Esophagus squamous epithelium (tissue), 5 donors: ENCODE data around the gene DNM2. TPM values are rescaled to one million over a fixed set of nuclear protein-coding genes. Genes with fewer than 3 reads are reported as not detected.

Experiments used
- DNase-seq: peaks from one replicate; lab custom pipeline; 2025; lab: John Stamatoyannopoulos, UW
- H3K27ac ChIP-seq, 4 donors: fragments of 200-600 bp; sonication (generic); one replicate each; pipeline ENCODE4 v1.5.1; 2016 to 2019; ENCODE audit warnings: mild to moderate bottlenecking in 1 of 4
- H3K27me3 ChIP-seq, 4 donors: fragments of 200-600 bp; sonication (generic); 1 replicate in 3 of 4; 2 replicates in 1 of 4; pipeline versions ENCODE4 v1.5.1 to v1.6.0; 2017 to 2021; ENCODE audit warnings: antibody characterized with exemption in 1 of 4
- H3K36me3 ChIP-seq, 3 donors: fragments of 200-600 bp; sonication (generic); one replicate each; pipeline ENCODE4 v1.5.1; 2016 to 2019
- H3K4me1 ChIP-seq, 3 donors: fragments of 200-600 bp; sonication (generic); one replicate each; pipeline ENCODE4 v1.5.1; 2017 to 2019
- H3K4me3 ChIP-seq, 4 donors: fragments of 200-600 bp; sonication (generic); 1 replicate in 3 of 4; 2 replicates in 1 of 4; pipeline ENCODE4 v1.5.1; 2016 to 2019; ENCODE audit warnings: mild to moderate bottlenecking in 2 of 4, moderate library complexity in 1 of 4
- H3K9me3 ChIP-seq, 3 donors: fragments of 200-600 bp; sonication (generic); one replicate each; pipeline ENCODE4 v1.5.1; 2016 to 2019
- CTCF ChIP-seq, 6 experiments: fragments of 450-650 bp in 4 of 6; fragments of 200-600 bp in 2 of 6; sonication (generic) in 2 of 6; IDR thresholded peaks; one replicate each; pipeline ENCODE4 v1.5.1; 2016 to 2019; ENCODE audit warnings: antibody characterized with exemption in 6 of 6, mild to moderate bottlenecking in 4 of 6, moderate library complexity in 4 of 6
- POLR2A ChIP-seq, 4 donors: fragments of 450-650 bp; IDR thresholded peaks; one replicate each; pipeline ENCODE4 v1.6.1; 2017; ENCODE audit warnings: antibody characterized with exemption in 4 of 4, mild to moderate bottlenecking in 4 of 4, moderate library complexity in 3 of 4
- WGBS, 2 donors: methylation state at CpG; one replicate each; pipeline ENCODE4 v1.1.5; 2018; 5-methylcytosine and 5-hydroxymethylcytosine counted together
- intact Hi-C: fragments of 100-400 bp; cut with DNase I; formaldehyde crosslinking; loops from one replicate; pipeline ENCODE4 v1.15.0; 2022
- total RNA-seq, 4 donors: library from RNA; depleted of rRNA; stranded (reverse); fragments of >200 nt; gene quantifications; one replicate each; pipeline ENCODE4 v1.1.0, GENCODE V29; 2016
- donor health status: DM: yes; HTN: yes; CAD: no.

The DNM2 gene
- total RNA-seq, 4 donors from 2014 or later: 79.9 to 138 (median 102) TPM

GRCh38 chr19:10830931-10831779, 113.3 kb downstream of the DNM2 start:
- TF ChIP-seq CTCF (IDR thresholded peaks at IDR 0.05) (no peak), POLR2A (IDR thresholded peaks at IDR 0.05) (no peak)
- H3K9me3 ChIP-seq: no peaks in the 10 kb centered on the region
- no peak overlapping the region for H3K4me3 ChIP-seq
- intact Hi-C loops: no loop called here
- H3K4me1 ChIP-seq: peaks cover 0 to 11% (median 3%) of the 10 kb centered on the region in 3 donors
- no peak for DNase-seq
- WGBS, 2 donors: 76 to 100% methylated on average over 3 to 7 of the region's 33 CpGs
- H3K27ac ChIP-seq: no peak overlapping the region
- no peaks in the 10 kb centered on the region for H3K27me3 ChIP-seq
- peaks cover 9 to 85% (median 21%) of the 10 kb centered on the region in 3 donors for H3K36me3 ChIP-seq

- Histone ChIP-seq H3K27ac (no peak overlapping the region), H3K36me3 (peaks cover 0 to 74% (median 13%) of the 10 kb centered on the region in 3 donors), H3K9me3 (peaks cover 0 to 9% (median 0%) of the 10 kb centered on the region in 3 donors), H3K4me3 (no peak overlapping the region), H3K27me3 (no peaks in the 10 kb centered on the region), H3K4me1 (peaks cover 0 to 20% (median 9%) of the 10 kb centered on the region in 3 donors)
- TF ChIP-seq POLR2A (IDR thresholded peaks at IDR 0.05): no peak
- TF ChIP-seq CTCF (IDR thresholded peaks at IDR 0.05): no peak
- DNase-seq: no peak
- 69 to 71% methylated on average over 14 to 16 of the region's 28 CpGs for WGBS, 2 donors
- intact Hi-C loops: no loop called here
These were observed 114.4 kb downstream of the DNM2 start for GRCh38 chr19:10831987-10832938.

- TF ChIP-seq POLR2A (IDR thresholded peaks at IDR 0.05) (no peak), CTCF (IDR thresholded peaks at IDR 0.05) (no peak)
- Histone ChIP-seq H3K36me3 (peaks cover 0 to 68% (median 13%) of the 10 kb centered on the region in 3 donors), H3K27ac (no peak overlapping the region), H3K9me3 (peaks cover 0 to 9% (median 0%) of the 10 kb centered on the region in 3 donors), H3K4me3 (no peak overlapping the region), H3K27me3 (no peaks in the 10 kb centered on the region), H3K4me1 (peaks cover 0 to 20% (median 9%) of the 10 kb centered on the region in 3 donors)
- 40 to 79% methylated on average over 2 to 9 of the region's 20 CpGs for WGBS, 2 donors
- DNase-seq: no peak
- intact Hi-C loops: no loop called here
These were observed 115.0 kb downstream of the DNM2 start for GRCh38 chr19:10832939-10833296.

GRCh38 chr19:10835089-10835753, 117.3 kb downstream of the DNM2 start:
- H3K36me3 ChIP-seq: peaks cover 0 to 45% (median 0%) of the 10 kb centered on the region in 3 donors
- WGBS, 2 donors: 33% methylated on average over 16 to 20 of the region's 32 CpGs
- H3K27me3 ChIP-seq: no peaks in the 10 kb centered on the region
- no peak for TF ChIP-seq CTCF (IDR thresholded peaks at IDR 0.05)
- no peak for TF ChIP-seq POLR2A (IDR thresholded peaks at IDR 0.05)
- no peak for DNase-seq
- H3K4me3 ChIP-seq: peak overlapping the region; percentile 69 to 88 (median 80)
- peak overlapping the region; percentile 98 to 99 (median 99) for H3K27ac ChIP-seq
- intact Hi-C loops: no loop called here
- H3K9me3 ChIP-seq: peaks cover 0 to 9% (median 0%) of the 10 kb centered on the region in 3 donors
- H3K4me1 ChIP-seq: peaks cover 0 to 20% (median 9%) of the 10 kb centered on the region in 3 donors
